Trophoblast cell (in vitro differentiated cells and primary cell): Measurements from ENCODE around the gene ULBP1.
"Not testable (repeated sequence)": the region's sequence is repeated elsewhere in the genome, so short reads cannot be mapped to it uniquely, and the experiment has no call there.

Experiments used
- DNase-seq, 2 donors: peaks; one replicate each; pipeline ENCODE4 v3.0.0-alpha.2; 2016
- H2AFZ ChIP-seq: 2 replicates; pipeline ENCODE4 v1.6.1; 2013; ENCODE audit warnings: low read length, moderate library complexity, mild to moderate bottlenecking; ENCODE audit not compliant: insufficient read depth, poor library complexity
- H2AK5ac ChIP-seq: 2 replicates; pipeline ENCODE4 v1.6.1; 2013; ENCODE audit warnings: mild to moderate bottlenecking, low read length
- H2BK120ac ChIP-seq: 2 replicates; pipeline ENCODE4 v1.6.1; 2013; ENCODE audit warnings: low read length, mild to moderate bottlenecking, moderate library complexity; ENCODE audit not compliant: insufficient read depth, poor library complexity
- H2BK12ac ChIP-seq: 2 replicates; pipeline ENCODE4 v1.6.1; 2013; ENCODE audit warnings: mild to moderate bottlenecking, low read length, moderate library complexity
- H2BK5ac ChIP-seq: 2 replicates; pipeline ENCODE4 v1.6.1; 2013; ENCODE audit warnings: low read length, low read depth, moderate library complexity, mild to moderate bottlenecking; ENCODE audit not compliant: poor library complexity
- H3K14ac ChIP-seq: 2 replicates; pipeline ENCODE4 v1.6.1; 2013; ENCODE audit warnings: mild to moderate bottlenecking, low read length
- H3K18ac ChIP-seq: 2 replicates; pipeline ENCODE4 v1.6.1; 2013; ENCODE audit warnings: mild to moderate bottlenecking, low read length
- H3K23ac ChIP-seq: 2 replicates; pipeline ENCODE4 v1.6.1; 2013; ENCODE audit warnings: low read length
- H3K27ac ChIP-seq: 2 replicates; pipeline ENCODE4 v1.5.1; 2013; ENCODE audit warnings: low read depth, mild to moderate bottlenecking, inconsistent platforms, low read length, moderate library complexity
- H3K27me3 ChIP-seq: 2 replicates; pipeline ENCODE4 v1.6.1; 2013; ENCODE audit warnings: inconsistent platforms, mild to moderate bottlenecking, low read length, moderate library complexity; ENCODE audit not compliant: insufficient read depth
- H3K36me3 ChIP-seq, 2 experiments: 1 replicate in 1 of 2; 2 replicates in 1 of 2; pipeline ENCODE4 v1.6.1; 2013; ENCODE audit warnings: low read length in 2 of 2, mild to moderate bottlenecking in 2 of 2, moderate library complexity in 1 of 2; ENCODE audit not compliant: insufficient read depth in 2 of 2, control insufficient read depth in 1 of 2
- H3K4ac ChIP-seq: 2 replicates; pipeline ENCODE4 v1.6.1; 2013; ENCODE audit warnings: low read depth, mild to moderate bottlenecking, low read length, moderate library complexity
- H3K4me1 ChIP-seq, 2 experiments: 1 replicate in 1 of 2; 2 replicates in 1 of 2; pipeline ENCODE4 v1.6.1; 2013; ENCODE audit warnings: low read length in 2 of 2, mild to moderate bottlenecking in 2 of 2, moderate library complexity in 1 of 2; ENCODE audit not compliant: insufficient read depth in 2 of 2, control insufficient read depth in 1 of 2
- H3K4me2 ChIP-seq: 2 replicates; pipeline ENCODE4 v1.6.1; 2013; ENCODE audit warnings: inconsistent platforms, mild to moderate bottlenecking, low read length, moderate library complexity
- H3K4me3 ChIP-seq: 2 replicates; pipeline ENCODE4 v1.5.1; 2013; ENCODE audit warnings: mild to moderate bottlenecking, low read depth, low read length, inconsistent platforms
- H3K79me1 ChIP-seq: one replicate; pipeline ENCODE4 v1.6.1; 2013; ENCODE audit warnings: low read length
- H3K79me2 ChIP-seq: 2 replicates; pipeline ENCODE4 v1.6.1; 2013; ENCODE audit warnings: low read length, mild to moderate bottlenecking; ENCODE audit not compliant: control insufficient read depth, insufficient read depth, poor library complexity
- H3K9ac ChIP-seq: 2 replicates; pipeline ENCODE4 v1.6.1; 2013; ENCODE audit warnings: mild to moderate bottlenecking, low read length
- H3K9me3 ChIP-seq: 2 replicates; pipeline ENCODE4 v1.6.1; 2013; ENCODE audit warnings: low read depth, mild to moderate bottlenecking, control low read depth, inconsistent platforms, low read length; ENCODE audit not compliant: insufficient read depth
- H4K12ac ChIP-seq: 2 replicates; pipeline ENCODE4 v1.6.1; 2013; ENCODE audit warnings: low read depth, mild to moderate bottlenecking, low read length, moderate library complexity
- H4K8ac ChIP-seq: 2 replicates; pipeline ENCODE4 v1.6.1; 2013; ENCODE audit warnings: low read depth, mild to moderate bottlenecking, low read length, moderate library complexity
- H4K91ac ChIP-seq: one replicate; pipeline ENCODE4 v1.6.1; 2013; ENCODE audit warnings: low read depth, mild to moderate bottlenecking, low read length, moderate library complexity
- WGBS: extraction: QIAGEN DNeasy Blood & Tissue Kit; methylation state at CpG from one replicate; pipeline ENCODE4 v1.1.7; 2013; ENCODE audit warnings: missing lambda C conversion rate; ENCODE audit not compliant: insufficient read length, insufficient coverage; ENCODE audit errors: extremely low coverage; 5-methylcytosine and 5-hydroxymethylcytosine counted together

Gene ULBP1

DNA sequence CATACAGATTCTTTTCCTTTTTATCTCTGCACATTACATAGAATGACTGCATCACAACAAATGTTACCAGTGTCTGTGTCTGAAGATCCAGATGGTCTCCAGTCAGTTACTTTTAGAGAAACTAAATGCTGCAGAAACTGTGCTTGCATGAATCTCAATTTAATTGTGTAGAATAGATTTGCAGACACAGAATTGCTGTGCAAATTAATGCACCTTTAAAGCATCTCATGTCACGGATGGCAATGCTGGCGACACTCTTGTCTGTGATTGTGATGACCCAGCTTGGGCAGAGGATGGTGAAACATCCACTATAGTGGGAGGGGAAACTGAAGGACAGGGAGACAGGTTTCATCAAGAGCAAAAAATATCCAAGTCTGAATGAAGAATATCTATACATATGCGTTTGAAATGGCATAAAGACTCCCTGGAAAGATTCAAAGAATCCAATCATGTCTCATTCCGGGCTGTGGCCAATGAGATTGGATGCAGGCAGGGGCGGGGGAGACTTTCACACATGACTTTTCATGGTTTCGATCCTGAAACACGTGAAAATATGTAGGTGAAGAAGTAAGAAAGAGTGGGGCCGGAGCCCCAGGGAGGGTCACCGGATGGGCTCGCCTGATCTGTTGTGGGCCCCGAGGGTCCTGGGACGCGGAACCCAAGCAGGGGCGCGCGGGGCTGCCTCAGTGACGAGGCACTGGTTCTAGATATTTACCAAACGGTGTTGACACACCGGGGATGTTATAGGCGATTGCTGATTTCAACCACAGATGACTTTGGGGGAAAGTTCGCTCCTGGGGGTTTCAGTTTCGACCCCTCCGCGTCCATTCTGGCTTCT, 50.3 kb downstream of the ULBP1 start:
- H3K9ac ChIP-seq, DNase-seq: not testable (repeated sequence)
- WGBS, result no CpG with 5 or more reads among the region's 24 CpGs

DNA sequence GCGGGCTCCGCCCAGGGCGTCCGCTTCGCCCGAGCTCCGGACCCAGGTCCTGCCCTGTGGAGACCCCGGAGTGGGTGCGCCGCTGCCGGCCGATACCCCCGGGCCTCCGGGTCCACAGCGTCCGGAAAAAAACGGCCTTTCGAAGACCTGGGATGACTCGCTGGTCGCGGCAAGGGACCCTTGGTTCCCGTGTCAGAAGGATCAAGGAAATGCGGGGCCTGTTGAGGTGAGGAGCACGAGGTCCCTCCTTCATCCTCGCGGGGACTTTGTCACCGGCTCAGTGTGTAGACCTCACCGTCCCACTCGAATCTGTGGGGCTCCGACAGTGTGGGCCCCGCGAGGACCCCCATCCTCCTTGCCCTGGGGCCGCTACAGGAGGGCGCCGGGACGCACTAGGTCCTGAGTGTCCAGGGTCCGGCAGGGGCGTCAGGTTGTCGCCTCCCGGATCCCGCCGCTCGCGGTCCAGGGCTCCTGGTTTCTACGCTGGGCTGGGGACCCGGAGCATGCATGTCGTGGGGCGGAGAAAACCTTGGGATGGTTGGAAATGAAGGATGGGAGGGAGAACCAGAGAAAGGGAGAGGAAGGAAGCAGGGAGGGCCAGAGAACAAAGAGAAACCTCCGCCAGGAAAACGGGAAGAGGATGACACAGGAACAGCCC, 51.0 kb downstream of the ULBP1 start:
- H3K4me3 ChIP-seq, H3K4me1 ChIP-seq, H2AK5ac ChIP-seq, H3K79me1 ChIP-seq, H4K8ac ChIP-seq, H2BK12ac ChIP-seq, H3K36me3 ChIP-seq, H4K12ac ChIP-seq, H3K79me2 ChIP-seq, H2BK5ac ChIP-seq, H3K27ac ChIP-seq, H3K9ac ChIP-seq, H3K9me3 ChIP-seq, H4K91ac ChIP-seq, H2BK120ac ChIP-seq, H3K14ac ChIP-seq, H2AFZ ChIP-seq, H3K23ac ChIP-seq, H3K4ac ChIP-seq, H3K18ac ChIP-seq, H3K4me2 ChIP-seq, DNase-seq: not testable (repeated sequence)
- peaks cover 27% of the 10 kb centered on the region for H3K27me3 ChIP-seq
- WGBS, result no CpG with 5 or more reads among the region's 50 CpGs

More for the DNA sequence above, 50.3 kb downstream of the ULBP1 start:
- H4K8ac ChIP-seq, H3K4me2 ChIP-seq, H3K23ac ChIP-seq, H2BK120ac ChIP-seq, H3K79me1 ChIP-seq, H3K36me3 ChIP-seq, H3K79me2 ChIP-seq, H3K27ac ChIP-seq, H3K4me3 ChIP-seq, H3K4me1 ChIP-seq, H2AFZ ChIP-seq, H3K4ac ChIP-seq, H2BK12ac ChIP-seq, H3K14ac ChIP-seq, H2BK5ac ChIP-seq, H4K91ac ChIP-seq, H4K12ac ChIP-seq, H2AK5ac ChIP-seq, H3K9me3 ChIP-seq, H3K18ac ChIP-seq: not testable (repeated sequence)
- peaks cover 27% of the 10 kb centered on the region for H3K27me3 ChIP-seq

DNA sequence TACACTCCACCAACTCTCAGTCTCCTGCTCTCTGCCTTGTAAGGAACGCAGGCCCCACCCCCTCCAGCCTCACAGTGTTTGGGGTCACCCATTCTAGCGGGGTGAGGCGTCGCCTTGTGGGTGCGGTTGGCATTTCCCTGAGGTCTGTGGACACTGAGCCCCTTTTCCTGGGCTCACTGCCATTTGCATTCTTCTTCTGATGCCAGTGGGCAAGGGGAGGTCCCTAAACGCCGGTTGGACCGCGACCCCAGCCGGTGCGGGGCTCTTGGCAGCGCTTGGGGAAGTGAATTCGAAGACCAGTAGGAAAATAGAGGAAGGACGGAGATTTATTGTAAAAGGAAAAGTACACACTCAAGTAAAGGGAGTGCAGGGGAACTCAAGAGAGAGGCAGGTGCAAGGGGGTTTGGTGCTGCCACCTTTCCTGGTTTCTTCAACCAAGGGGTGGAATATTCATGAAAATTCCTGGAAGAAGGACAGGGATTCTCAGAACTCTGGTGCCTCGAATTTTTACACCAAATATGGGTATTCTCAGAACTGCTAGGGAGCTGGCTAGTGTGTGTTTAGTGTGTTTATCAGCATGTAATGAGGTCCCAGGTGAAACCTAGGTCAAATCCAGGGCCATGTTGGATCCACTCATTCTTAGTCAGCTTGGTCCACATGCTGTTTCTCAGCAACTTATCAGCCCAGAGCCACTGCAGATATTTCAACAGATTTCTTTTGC, 51.7 kb downstream of the ULBP1 start:
- H3K79me2 ChIP-seq, H4K8ac ChIP-seq, H3K9ac ChIP-seq, H3K14ac ChIP-seq, H3K4ac ChIP-seq, H4K12ac ChIP-seq, H4K91ac ChIP-seq, H3K27ac ChIP-seq, DNase-seq, H2BK5ac ChIP-seq, H2BK120ac ChIP-seq, H3K79me1 ChIP-seq, H3K4me1 ChIP-seq, H3K4me3 ChIP-seq, H2AFZ ChIP-seq, H3K9me3 ChIP-seq, H2BK12ac ChIP-seq, H3K36me3 ChIP-seq, H2AK5ac ChIP-seq, H3K18ac ChIP-seq, H3K4me2 ChIP-seq, H3K23ac ChIP-seq: not testable (repeated sequence)
- H3K27me3 ChIP-seq, result peaks cover 23% of the 10 kb centered on the region
- no CpG with 5 or more reads among the region's 15 CpGs for WGBS

DNA sequence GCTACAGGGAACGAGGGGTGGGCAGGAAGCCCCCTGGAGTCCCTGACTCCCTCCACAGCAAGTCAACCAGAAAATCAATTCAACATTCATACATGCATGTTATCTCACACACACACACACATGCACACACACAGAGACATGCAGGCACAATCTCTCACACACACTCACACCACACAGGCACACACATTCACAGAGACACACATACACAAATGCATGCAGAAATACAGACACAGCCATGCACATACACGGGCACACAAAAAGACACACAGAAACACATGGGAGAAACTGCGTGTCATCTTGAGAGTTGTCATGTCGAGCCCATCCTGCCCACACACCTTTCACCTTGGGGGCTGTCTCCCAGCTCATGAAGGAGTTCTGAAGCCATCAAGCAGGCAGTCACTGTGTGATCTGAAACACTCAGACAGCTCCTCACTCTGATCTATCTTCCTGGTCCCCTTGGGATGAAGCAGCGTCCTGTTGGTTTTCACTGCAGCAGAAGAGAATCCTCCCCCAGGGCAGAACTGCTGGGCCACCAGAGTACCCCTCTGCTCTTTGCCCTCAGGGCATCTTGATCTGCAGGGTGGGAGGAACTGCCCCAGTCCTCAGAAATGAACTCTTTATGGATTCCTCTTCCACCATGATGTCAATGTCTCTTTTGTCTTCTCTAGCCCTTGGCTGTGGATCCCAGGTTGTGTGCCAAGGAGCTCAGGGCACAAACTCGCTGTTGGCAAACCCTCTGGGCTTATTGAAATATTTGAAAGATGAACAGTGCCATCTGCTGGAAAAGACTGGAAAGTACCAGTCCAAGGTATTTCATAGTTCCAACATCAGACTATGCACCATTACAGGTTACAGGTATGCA, 52.8 kb downstream of the ULBP1 start:
- Histone ChIP-seq H3K18ac (no peak overlapping the region), H3K4me2 (no peak overlapping the region), H3K9me3 (no peaks in the 10 kb centered on the region), H3K79me1 (no peaks in the 10 kb centered on the region), H2AFZ (no peak overlapping the region), H3K36me3 (no peaks in the 10 kb centered on the region), H3K27ac (no peak overlapping the region), H3K4me3 (no peak overlapping the region), H3K79me2 (no peaks in the 10 kb centered on the region), H4K91ac (no peak overlapping the region), H2AK5ac (no peak overlapping the region), H2BK12ac (no peak overlapping the region), H3K23ac (no peak overlapping the region), H3K14ac (no peak overlapping the region), H4K8ac (no peak overlapping the region), H3K4me1 (no peaks in the 10 kb centered on the region), H2BK120ac (no peak overlapping the region), H3K9ac (no peak overlapping the region), H3K4ac (no peak overlapping the region), H4K12ac (no peak overlapping the region), H2BK5ac (no peak overlapping the region), H3K27me3 (peaks cover 23% of the 10 kb centered on the region)
- DNase-seq, result peak; percentile 47 to 91
- no CpG with 5 or more reads among the region's 6 CpGs for WGBS
